ENCODE results near the gene KIF11.

GRCh38 chr10:92591550-92592022 is 1.3 kb upstream of the KIF11 start:
- TF ChIP-seq, protein P1, sequence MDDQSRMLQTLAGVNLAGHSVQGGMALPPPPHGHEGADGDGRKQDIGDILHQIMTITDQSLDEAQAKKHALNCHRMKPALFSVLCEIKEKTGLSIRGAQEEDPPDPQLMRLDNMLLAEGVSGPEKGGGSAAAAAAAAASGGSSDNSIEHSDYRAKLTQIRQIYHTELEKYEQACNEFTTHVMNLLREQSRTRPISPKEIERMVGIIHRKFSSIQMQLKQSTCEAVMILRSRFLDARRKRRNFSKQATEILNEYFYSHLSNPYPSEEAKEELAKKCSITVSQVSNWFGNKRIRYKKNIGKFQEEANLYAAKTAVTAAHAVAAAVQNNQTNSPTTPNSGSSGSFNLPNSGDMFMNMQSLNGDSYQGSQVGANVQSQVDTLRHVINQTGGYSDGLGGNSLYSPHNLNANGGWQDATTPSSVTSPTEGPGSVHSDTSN (CRISPR knock-in tag; IDR thresholded peaks at IDR 0.05; ENCODE audit: borderline replicate concordance) = no peak
- TF ChIP-seq ZNF121 (CRISPR knock-in tag; IDR thresholded peaks at IDR 0.05) = no peak
- TF ChIP-seq RFX5 (IDR thresholded peaks at IDR 0.05; ENCODE audit: low read depth, low read length) = no peak
- peak; percentile 60 for TF ChIP-seq SRSF1 (optimal IDR thresholded peaks at IDR 0.05; ENCODE audit: low read depth, low read length)
- no peak for TF ChIP-seq TCF12 (IDR thresholded peaks at IDR 0.05)
- no peak for TF ChIP-seq TCF12 (CRISPR knock-in tag; IDR thresholded peaks at IDR 0.05)
- TF ChIP-seq SUZ12 (IDR thresholded peaks at IDR 0.05; ENCODE audit: low read depth, low read length) = no peak; the same call in 1 of the 2 replicates
- TF ChIP-seq ZNF747 (CRISPR knock-in tag; IDR thresholded peaks at IDR 0.05; ENCODE audit: borderline replicate concordance) = 0 out of 2 replicates have a peak, but pooled peaks have one; percentile 36
- peak; percentile 36; the same call in 1 of the 2 replicates for TF ChIP-seq SRY (CRISPR knock-in tag; IDR thresholded peaks at IDR 0.05)
- no peak for TF ChIP-seq CC2D1A (CRISPR knock-in tag; IDR thresholded peaks at IDR 0.05)
- TF ChIP-seq ZNF749 (CRISPR knock-in tag; IDR thresholded peaks at IDR 0.05; ENCODE audit: borderline replicate concordance) = no peak
- TF ChIP-seq EP300 (IDR thresholded peaks at IDR 0.05; ENCODE audit: low read depth in 2 of 2, low read length in 2 of 2) = peak in 1 of 2 experiments; percentile 22; a peak in 1 of 4 replicates
- TF ChIP-seq EP300 (CRISPR knock-in tag; IDR thresholded peaks at IDR 0.05; ENCODE audit: borderline replicate concordance) = 0 out of 2 replicates have a peak, but pooled peaks have one; percentile 34
- TF ChIP-seq ZNF616 (CRISPR knock-in tag; IDR thresholded peaks at IDR 0.05; ENCODE audit: low read depth) = no peak

Data from HepG2 (cell line).